IPS-18a (cell line): ENCODE data around the gene PDF.

Source experiments
- H3K27ac ChIP-seq: one replicate; pipeline ENCODE4 v1.5.1; 2013; ENCODE audit warnings: low read length
- H3K27me3 ChIP-seq: one replicate; pipeline ENCODE4 v1.6.1; 2013; ENCODE audit warnings: mild to moderate bottlenecking, low read length; ENCODE audit not compliant: control insufficient read depth, insufficient read depth
- H3K36me3 ChIP-seq: one replicate; pipeline ENCODE4 v1.6.1; 2013; ENCODE audit warnings: low read depth, low read length; ENCODE audit not compliant: control insufficient read depth
- H3K4me1 ChIP-seq: one replicate; pipeline ENCODE4 v1.6.1; 2013; ENCODE audit warnings: low read depth, low read length; ENCODE audit not compliant: control insufficient read depth
- H3K4me3 ChIP-seq: one replicate; pipeline ENCODE4 v1.5.1; 2013; ENCODE audit warnings: low read length
- H3K9ac ChIP-seq: one replicate; pipeline ENCODE4 v1.6.1; 2013; ENCODE audit warnings: mild to moderate bottlenecking, low read length, moderate library complexity
- H3K9me3 ChIP-seq: one replicate; pipeline ENCODE4 v1.6.1; 2013; ENCODE audit warnings: low read depth, low read length; ENCODE audit not compliant: control insufficient read depth

PDF gene, protein sequence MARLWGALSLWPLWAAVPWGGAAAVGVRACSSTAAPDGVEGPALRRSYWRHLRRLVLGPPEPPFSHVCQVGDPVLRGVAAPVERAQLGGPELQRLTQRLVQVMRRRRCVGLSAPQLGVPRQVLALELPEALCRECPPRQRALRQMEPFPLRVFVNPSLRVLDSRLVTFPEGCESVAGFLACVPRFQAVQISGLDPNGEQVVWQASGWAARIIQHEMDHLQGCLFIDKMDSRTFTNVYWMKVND

GRCh38 chr16:69330286-69331109, at the start of gene PDF:
Gene PDF (minus strand): TSS chr16:69330588. CDS start chr16:69330570, 18 bp downstream.
- peak within 1 kb of the TSS; percentile 78 for H3K4me3 ChIP-seq
- peak within 1 kb of the TSS; percentile 75 for H3K9ac ChIP-seq
- no peaks in the 10 kb centered on the region for H3K9me3 ChIP-seq
- peak within 1 kb of the TSS; percentile 54 for H3K27ac ChIP-seq
- no peaks in the 10 kb centered on the region for H3K27me3 ChIP-seq
- H3K36me3 ChIP-seq: peaks cover 52% of the 10 kb centered on the region
- H3K4me1 ChIP-seq: peaks cover 7% of the 10 kb centered on the region

DNA sequence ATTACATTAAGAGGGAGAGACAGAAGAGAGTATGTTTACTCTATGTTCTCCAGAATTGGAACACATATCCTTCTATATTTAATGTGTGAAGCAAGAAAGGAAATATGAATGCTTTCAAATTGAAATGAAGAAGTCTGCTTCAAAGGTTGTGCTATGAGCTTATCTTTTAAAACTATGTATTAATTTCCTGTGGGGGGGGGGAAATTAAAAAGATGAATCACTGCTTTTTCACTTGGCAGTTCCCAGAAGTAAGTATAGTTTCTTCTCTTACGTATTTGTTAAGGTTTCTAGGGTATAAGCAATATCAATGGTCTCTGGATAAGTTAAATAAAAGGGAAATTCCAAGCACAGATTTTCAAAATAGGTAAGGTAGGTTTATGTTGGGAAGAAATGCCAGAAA, 48.4 kb upstream of the PDF start:
- Histone ChIP-seq H3K9me3 (no peaks in the 10 kb centered on the region), H3K36me3 (peaks cover 58% of the 10 kb centered on the region), H3K4me1 (no peaks in the 10 kb centered on the region), H3K27ac (no peak overlapping the region), H3K9ac (no peak overlapping the region), H3K27me3 (no peaks in the 10 kb centered on the region), H3K4me3 (no peak overlapping the region)

- Histone ChIP-seq H3K36me3 (peaks cover 51% of the 10 kb centered on the region), H3K9me3 (no peaks in the 10 kb centered on the region), H3K4me3 (no peak overlapping the region), H3K4me1 (no peaks in the 10 kb centered on the region), H3K9ac (no peak overlapping the region), H3K27ac (no peak overlapping the region), H3K27me3 (no peaks in the 10 kb centered on the region)
Measured at GRCh38 chr16:69378036-69378435, 47.6 kb upstream of the PDF start.

GRCh38 chr16:69376393-69377059, 46.1 kb upstream of the PDF start:
- Histone ChIP-seq H3K4me3 (no peak overlapping the region), H3K27me3 (no peaks in the 10 kb centered on the region), H3K9ac (no peak overlapping the region), H3K4me1 (no peaks in the 10 kb centered on the region), H3K27ac (no peak overlapping the region), H3K9me3 (no peaks in the 10 kb centered on the region), H3K36me3 (peaks cover 48% of the 10 kb centered on the region)

DNA sequence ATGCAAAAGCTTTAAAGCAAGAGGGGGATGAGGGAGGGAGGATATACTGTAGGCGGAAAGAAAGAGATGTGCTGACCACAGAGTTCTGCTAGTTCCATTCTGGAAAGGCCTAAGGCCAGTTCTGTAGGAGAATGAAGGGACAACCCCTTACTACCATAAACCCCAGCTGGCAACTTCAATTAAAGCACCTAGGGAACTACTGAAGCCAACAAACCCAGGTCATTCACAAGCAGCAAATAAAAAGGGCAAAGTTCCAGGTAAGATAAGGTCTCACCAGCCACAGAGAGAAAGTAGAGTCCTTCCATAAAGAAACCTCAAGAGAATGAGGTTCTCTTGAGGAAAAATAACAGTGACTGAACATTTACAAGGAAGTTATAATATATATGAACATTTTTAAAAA, 42.6 kb upstream of the PDF start:
- Histone ChIP-seq H3K9me3 (no peaks in the 10 kb centered on the region), H3K36me3 (peaks cover 47% of the 10 kb centered on the region), H3K9ac (no peak overlapping the region), H3K27ac (no peak overlapping the region), H3K4me1 (no peaks in the 10 kb centered on the region), H3K4me3 (no peak overlapping the region), H3K27me3 (no peaks in the 10 kb centered on the region)

DNA sequence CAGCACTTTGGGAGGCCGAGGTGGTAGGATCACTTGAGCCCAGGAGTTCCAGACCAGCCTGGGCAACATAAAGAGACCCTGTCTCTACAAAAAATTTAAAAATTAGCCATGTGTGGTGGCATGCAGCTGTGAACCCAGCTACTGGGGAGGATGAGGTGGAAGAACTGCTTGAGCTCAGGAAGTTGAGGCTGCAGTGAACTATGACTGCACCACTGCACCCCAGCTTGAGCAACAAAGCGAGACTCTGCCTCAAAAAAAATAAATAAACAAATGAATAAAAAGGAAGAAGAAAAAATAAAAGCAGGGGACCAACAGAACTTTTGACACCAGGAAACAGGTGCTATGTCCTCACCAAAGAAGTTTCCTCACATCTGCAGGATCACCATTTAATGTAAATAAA, 41.2 kb upstream of the PDF start:
- peaks cover 58% of the 10 kb centered on the region for H3K36me3 ChIP-seq
- no peaks in the 10 kb centered on the region for H3K9me3 ChIP-seq
- H3K4me3 ChIP-seq: no peak overlapping the region
- no peaks in the 10 kb centered on the region for H3K4me1 ChIP-seq
- no peaks in the 10 kb centered on the region for H3K27me3 ChIP-seq
- no peak overlapping the region for H3K9ac ChIP-seq
- no peak overlapping the region for H3K27ac ChIP-seq

DNA sequence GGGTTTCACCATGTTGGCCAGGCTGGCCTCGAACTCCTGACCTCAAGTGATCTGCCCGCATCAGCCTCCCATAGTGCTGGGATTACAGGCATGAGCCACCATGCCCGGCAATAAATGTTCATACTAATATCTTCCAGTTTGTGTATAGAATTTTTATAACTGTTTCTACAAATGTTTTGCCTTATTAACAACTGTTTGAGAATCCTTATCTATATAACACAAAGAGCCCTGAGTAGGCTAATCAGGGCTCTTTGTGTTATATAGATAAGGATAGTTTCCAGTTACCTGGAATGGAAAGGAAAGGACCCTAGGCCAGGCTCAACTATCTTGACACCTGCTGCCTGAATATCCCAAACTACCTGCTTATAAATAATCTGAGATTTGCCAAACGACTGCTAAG, 38.5 kb upstream of the PDF start:
- Histone ChIP-seq H3K27me3 (no peaks in the 10 kb centered on the region), H3K27ac (no peak overlapping the region), H3K4me3 (no peak overlapping the region), H3K4me1 (no peaks in the 10 kb centered on the region), H3K36me3 (peaks cover 66% of the 10 kb centered on the region), H3K9ac (no peak overlapping the region), H3K9me3 (no peaks in the 10 kb centered on the region)

DNA sequence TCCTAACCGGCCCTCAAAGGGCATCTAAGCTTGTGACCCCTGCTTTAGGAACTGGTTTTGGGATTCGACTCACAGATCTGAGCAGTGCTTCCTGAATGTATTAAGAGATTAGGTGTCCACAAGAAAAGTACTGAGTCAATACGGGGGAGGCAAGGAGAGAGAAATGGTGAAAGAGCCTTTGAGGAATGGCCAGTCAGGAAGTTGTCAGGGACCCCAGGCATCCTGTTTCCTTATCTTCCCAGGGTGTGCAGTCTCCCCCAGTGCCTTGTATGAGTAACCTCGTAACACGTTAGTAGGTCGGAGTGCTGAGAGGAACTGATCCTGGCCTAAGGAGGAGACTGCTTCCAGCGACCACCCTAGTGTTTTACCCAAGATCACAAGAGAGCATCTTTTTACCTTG, 37.6 kb upstream of the PDF start:
- H3K9me3 ChIP-seq: no peaks in the 10 kb centered on the region
- H3K9ac ChIP-seq: no peak overlapping the region
- no peaks in the 10 kb centered on the region for H3K27me3 ChIP-seq
- H3K27ac ChIP-seq: no peak overlapping the region
- H3K36me3 ChIP-seq: peaks cover 66% of the 10 kb centered on the region
- H3K4me3 ChIP-seq: no peak overlapping the region
- no peaks in the 10 kb centered on the region for H3K4me1 ChIP-seq

DNA sequence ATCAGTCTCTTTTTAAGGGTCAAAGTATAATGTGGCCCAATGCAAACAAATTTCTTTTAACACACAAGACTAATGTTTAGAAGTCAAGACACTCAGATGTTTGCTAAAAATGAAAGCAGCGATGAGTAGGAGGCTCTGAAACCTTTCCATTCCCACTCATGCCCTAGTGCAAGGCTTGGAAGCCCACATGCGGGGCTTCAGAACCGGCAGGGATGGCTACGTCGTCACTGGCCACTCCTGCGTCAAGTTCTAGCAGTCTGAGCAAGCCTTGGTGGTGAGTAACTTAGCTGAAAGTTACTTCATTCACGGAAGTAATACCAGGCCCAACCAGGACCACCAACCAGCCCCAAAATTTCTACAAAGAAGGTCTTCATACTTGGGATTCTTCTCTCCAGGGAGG, 36.0 kb upstream of the PDF start:
- Histone ChIP-seq H3K27me3 (no peaks in the 10 kb centered on the region), H3K36me3 (peaks cover 55% of the 10 kb centered on the region), H3K9me3 (no peaks in the 10 kb centered on the region), H3K4me3 (no peak overlapping the region), H3K4me1 (no peaks in the 10 kb centered on the region), H3K27ac (no peak overlapping the region), H3K9ac (no peak overlapping the region)

- Histone ChIP-seq H3K9me3 (no peaks in the 10 kb centered on the region), H3K27me3 (no peaks in the 10 kb centered on the region), H3K36me3 (peaks cover 53% of the 10 kb centered on the region), H3K4me3 (no peak overlapping the region), H3K9ac (no peak overlapping the region), H3K4me1 (no peaks in the 10 kb centered on the region), H3K27ac (no peak overlapping the region)
Measured at GRCh38 chr16:69365901-69366300, 35.5 kb upstream of the PDF start.

DNA sequence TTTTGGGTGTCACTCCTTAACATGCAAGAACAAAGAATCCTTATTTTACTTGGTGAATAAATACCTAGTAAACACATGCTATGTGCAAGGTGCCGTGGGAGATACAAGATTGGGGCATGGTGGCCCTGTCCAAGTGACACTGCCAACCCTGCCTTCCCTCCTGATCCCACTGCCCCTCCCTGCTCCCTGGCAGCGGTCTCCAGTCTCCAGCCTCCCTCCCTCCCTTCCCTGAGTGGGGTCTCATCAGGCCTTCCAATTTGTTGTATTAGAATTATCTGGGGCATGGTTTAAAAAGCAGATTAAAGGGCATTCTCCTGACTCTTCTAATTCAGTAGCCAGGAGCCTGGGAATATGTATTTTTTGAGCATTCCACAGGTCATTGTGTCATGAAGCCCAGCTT, 33.7 kb upstream of the PDF start:
- H3K27me3 ChIP-seq: no peaks in the 10 kb centered on the region
- H3K36me3 ChIP-seq: peaks cover 41% of the 10 kb centered on the region
- no peak overlapping the region for H3K27ac ChIP-seq
- H3K4me3 ChIP-seq: no peak overlapping the region
- H3K9ac ChIP-seq: no peak overlapping the region
- H3K4me1 ChIP-seq: no peaks in the 10 kb centered on the region
- H3K9me3 ChIP-seq: no peaks in the 10 kb centered on the region
